ENCODE data around the gene PAK4. TPM values are rescaled to one million over a fixed set of nuclear protein-coding genes. Genes with fewer than 3 reads are reported as not detected.

Gene PAK4
- total and polyA plus RNA-seq, 2 of the 8 experiments (the other 6 are each of a cell fraction or from before 2014, with no cell fraction given), result 50.7 to 64.4 TPM

- POLR2A ChIA-PET (ENCODE audit: partially characterized antibody), result no interaction called here
- H2BK120ac ChIP-seq (replicated peaks; ENCODE audit: low read depth, low read length), result no peak overlapping the region
- CTCF ChIA-PET (ENCODE audit: partially characterized antibody), result interaction anchor here (0.6 to 0.8 kb wide), 2 partner anchors 21 to 119 kb away, joined by 3 to 4 read pairs; no protein-coding TSS in a partner anchor
- no peaks in the 10 kb centered on the region for H3K36me3 ChIP-seq (ENCODE audit: control insufficient read depth in 2 of 4, insufficient read depth in 4 of 4, low read length in 3 of 4)
- H3K9ac ChIP-seq (replicated peaks in 1 of 4; ENCODE audit: extremely low read depth in 1 of 4, low read depth in 3 of 4, low read length in 3 of 4), result no peak overlapping the region; a peak in 1 of 7 replicates
- no peak overlapping the region for H3K4me3 ChIP-seq (ENCODE audit: extremely low read depth in 1 of 4, insufficient read depth in 2 of 4, low read depth in 3 of 4, low read length in 4 of 4)
- 0 out of 2 replicates have a peak overlapping the region, but pooled peaks have one; percentile 53 for H2AK5ac ChIP-seq (ENCODE audit: low read depth, low read length)
- FAIRE-seq, result no peak
- H2BK5ac ChIP-seq (ENCODE audit: low read depth, low read length), result no peak overlapping the region
- no peak overlapping the region for H3K14ac ChIP-seq (ENCODE audit: insufficient read length)
- H3K4me1 ChIP-seq (replicated peaks in 1 of 4; ENCODE audit: control insufficient read depth in 3 of 4, insufficient read depth in 4 of 4, low read length in 3 of 4), result peaks cover 0 to 5% (median under 1%) of the 10 kb centered on the region in 4 experiments; a peak in 3 of 7 replicates
- 82% methylated on average over 9 of the region's 9 CpGs; no CpG with 5 or more reads in 1 of the 2 experiments for WGBS, 2 experiments (ENCODE audit: extremely low coverage in 1 of 2, insufficient coverage in 1 of 2, insufficient read length in 1 of 2, insufficient replicate concordance in 2 of 2, low coverage in 1 of 2, low lambda C conversion rate in 2 of 2, missing lambda C conversion rate in 1 of 2)
- no peak overlapping the region for H4K5ac ChIP-seq (ENCODE audit: insufficient read length, low read depth, low read length)
- no peak overlapping the region for H3K18ac ChIP-seq (ENCODE audit: extremely low read depth, low read length)
- H3K4me2 ChIP-seq (ENCODE audit: insufficient read depth in 1 of 2, low read depth in 2 of 2, low read length in 2 of 2), result no peak overlapping the region
- H3K27me3 ChIP-seq (replicated peaks in 1 of 4; ENCODE audit: control insufficient read depth in 3 of 4, extremely low read depth in 1 of 4, insufficient read depth in 3 of 4, low read length in 3 of 4), result peaks cover 4 to 19% (median 10%) of the 10 kb centered on the region in 4 experiments; a peak in 6 of 7 replicates
- no peak overlapping the region for H2BK20ac ChIP-seq (ENCODE audit: low read length)
- no peaks in the 10 kb centered on the region for H3K79me2 ChIP-seq (ENCODE audit: control insufficient read depth in 1 of 2, insufficient read depth in 2 of 2, low read length in 2 of 2)
- H4K20me1 ChIP-seq (replicated peaks in 1 of 2; ENCODE audit: control insufficient read depth in 1 of 2, insufficient read depth in 2 of 2, low read length in 2 of 2), result no peaks in the 10 kb centered on the region
- H3K23ac ChIP-seq (ENCODE audit: insufficient read length), result no peak overlapping the region
- no peak overlapping the region for H3K4ac ChIP-seq (replicated peaks; ENCODE audit: insufficient read length, low read depth, low read length)
- DNase-seq (ENCODE audit: low read depth in 1 of 2, low spot score in 2 of 2), result no peak
- 0 out of 2 replicates have a peak overlapping the region, but pooled peaks have one; percentile 35 for H2BK12ac ChIP-seq (ENCODE audit: low read depth, low read length)
- no peak overlapping the region for H4K91ac ChIP-seq (replicated peaks; ENCODE audit: insufficient read length, low read length)
- no peak overlapping the region for H2BK15ac ChIP-seq (ENCODE audit: low read length)
- no peaks in the 10 kb centered on the region for H3K9me3 ChIP-seq (ENCODE audit: insufficient read depth in 2 of 2, low read depth in 1 of 2, low read length in 1 of 2)
- TF ChIP-seq RBBP5 (IDR thresholded peaks at IDR 0.05; ENCODE audit: borderline replicate concordance, low read depth, low read length), result no peak
- no peak for TF ChIP-seq BACH1 (IDR thresholded peaks at IDR 0.05; ENCODE audit: low read length)
- H3K23me2 ChIP-seq (ENCODE audit: low read depth, low read length), result no peaks in the 10 kb centered on the region
- no peaks in the 10 kb centered on the region for H3K79me1 ChIP-seq (ENCODE audit: low read depth, low read length)
- H3K27ac ChIP-seq (ENCODE audit: low read depth, low read length), result no peak overlapping the region
- no peak overlapping the region for H2AFZ ChIP-seq (ENCODE audit: low read length)
- H3K56ac ChIP-seq (replicated peaks; ENCODE audit: insufficient read length, low read depth, low read length), result no peak overlapping the region
- H4K8ac ChIP-seq (ENCODE audit: extremely low read depth, insufficient read depth, low read length), result no peak overlapping the region
These were observed 82.7 kb downstream of the PAK4 start for GRCh38 chr19:39208175-39208795.
